HepG2 (cell line): Measurements from ENCODE around the gene ECHS1. TPM values are rescaled to one million over a fixed set of nuclear protein-coding genes. Genes with fewer than 3 reads are reported as not detected.

Source experiments
- ATAC-seq: fragments of 200-7000 bp; cut with Tn5 transposase; 3 replicates; pipeline ENCODE4 v1.9.1; 2020; ENCODE audit warnings: mild to moderate bottlenecking, moderate library complexity
- BruUV-seq: library from RNA; stranded (reverse); fragments of 400-500 nt; replicated peaks from 2 replicates; lab custom pipeline; 2021; lab: Mats Ljungman, UMichigan
- CTCF ChIA-PET: fragments of 300-600 bp; formaldehyde crosslinking; extraction: SDS; loops from one replicate; lab custom pipeline; 2021; ENCODE audit warnings: low total read pairs, inconsistent platforms, low intra/inter-chr PET ratio; lab: Yijun Ruan, JAX
- POLR2A ChIA-PET: fragments of 350-600 bp; sonication (Branson Sonifier 250); formaldehyde crosslinking; loops from one replicate; lab custom pipeline; 2020; ENCODE audit warnings: antibody characterized with exemption, inconsistent platforms; lab: Yijun Ruan, JAX
- DNase-seq: peaks from one replicate; pipeline ENCODE4 v3.0.0-alpha.2; 2015; ENCODE audit warnings: low spot score
- FAIRE-seq: peaks from 3 replicates; lab custom pipeline; 2011; peaks lifted over from hg19 to GRCh38; lab: Jason Lieb, UNC
- H2AFZ ChIP-seq: one replicate; pipeline ENCODE4 v1.6.1; 2011; ENCODE audit warnings: low read length, inconsistent platforms
- H3K27ac ChIP-seq: fragments of 300-600 bp; 3 replicates; pipeline ENCODE4 v1.8.0; 2011; ENCODE audit warnings: mixed run types, mild to moderate bottlenecking, mixed read lengths, low read length, inconsistent platforms; ENCODE audit not compliant: insufficient read depth; ENCODE audit errors: extremely low read length
- H3K27me3 ChIP-seq, 2 experiments: fragments of 200-600 bp in 1 of 2; 2 replicates in 1 of 2; 3 replicates in 1 of 2; pipeline versions ENCODE4 v1.6.0 to v1.8.0; 2011; ENCODE audit warnings: low read length in 2 of 2, mild to moderate bottlenecking in 2 of 2, moderate library complexity in 2 of 2, inconsistent platforms in 1 of 2; ENCODE audit not compliant: insufficient read depth in 2 of 2, control insufficient read depth in 1 of 2
- H3K36me3 ChIP-seq, 2 experiments: fragments of 200-600 bp in 1 of 2; replicated peaks in 1 of 2; 2 replicates in 1 of 2; 3 replicates in 1 of 2; pipeline versions ENCODE4 v1.5.1 to v1.8.0; 2011; ENCODE audit warnings: low read length in 2 of 2, inconsistent platforms in 1 of 2; ENCODE audit not compliant: insufficient read depth in 2 of 2, control insufficient read depth in 1 of 2
- H3K4me1 ChIP-seq: 2 replicates; pipeline ENCODE4 v1.5.1; 2012; ENCODE audit warnings: low read length, inconsistent platforms; ENCODE audit not compliant: insufficient read depth
- H3K4me2 ChIP-seq: 2 replicates; pipeline ENCODE4 v1.6.0; 2011; ENCODE audit warnings: low read depth, low read length, inconsistent platforms
- H3K4me3 ChIP-seq, 3 experiments: fragments of 200-600 bp in 1 of 3; sonication (generic), shearing (Covaris generic) in 1 of 3; replicated peaks in 1 of 3; 2 replicates each; pipeline ENCODE4 v1.5.1; 2011 to 2016; ENCODE audit warnings: low read length in 3 of 3, inconsistent platforms in 2 of 3, low read depth in 2 of 3, mild to moderate bottlenecking in 2 of 3, control low read depth in 1 of 3, mixed read lengths in 1 of 3; ENCODE audit not compliant: insufficient read depth in 1 of 3
- H3K79me2 ChIP-seq: one replicate; pipeline ENCODE4 v1.6.1; 2011; ENCODE audit warnings: low read length, inconsistent platforms; ENCODE audit not compliant: insufficient read depth
- H3K9ac ChIP-seq: 2 replicates; pipeline ENCODE4 v1.6.0; 2011; ENCODE audit warnings: mild to moderate bottlenecking, low read depth, low read length, inconsistent platforms; ENCODE audit not compliant: insufficient read depth
- H3K9me3 ChIP-seq: 2 replicates; pipeline ENCODE4 v1.5.1; 2012; ENCODE audit warnings: mild to moderate bottlenecking, low read length
- H4K20me1 ChIP-seq: 2 replicates; pipeline ENCODE4 v1.6.0; 2011; ENCODE audit warnings: inconsistent platforms, mild to moderate bottlenecking, low read length, moderate library complexity; ENCODE audit not compliant: insufficient read depth
- SIX4 ChIP-seq: sonication (generic); formaldehyde crosslinking; IDR thresholded peaks from 2 replicates; pipeline ENCODE4 v1.4.0; 2020; ENCODE audit warnings: missing genetic modification reagents
- TCF7L2 ChIP-seq: IDR thresholded peaks from 2 replicates; pipeline ENCODE4 v1.6.1; 2011; ENCODE audit warnings: mild to moderate bottlenecking, low read depth, low read length, moderate library complexity
- ZNF101 ChIP-seq: sonication (generic); formaldehyde crosslinking; IDR thresholded peaks from 2 replicates; pipeline ENCODE4 v1.4.0; 2020; ENCODE audit warnings: mild to moderate bottlenecking, low read depth, missing genetic modification reagents, borderline replicate concordance
- ZNF333 ChIP-seq: sonication (generic); formaldehyde crosslinking; IDR thresholded peaks from 2 replicates; pipeline ENCODE4 v1.4.0; 2020; ENCODE audit warnings: mild to moderate bottlenecking, missing genetic modification reagents, borderline replicate concordance
- ZNF552 ChIP-seq: sonication (generic); formaldehyde crosslinking; IDR thresholded peaks from 2 replicates; pipeline ENCODE4 v1.9.0; 2022; ENCODE audit warnings: missing genetic modification reagents, mild to moderate bottlenecking, borderline replicate concordance
- WGBS: methylation state at CpG from one replicate; pipeline ENCODE4 v1.1.6; 2017; ENCODE audit warnings: low lambda C conversion rate; 5-methylcytosine and 5-hydroxymethylcytosine counted together
- in situ Hi-C: cut with HindIII; loops from 2 replicates; pipeline ENCODE4 v1.10.0; 2017; ENCODE audit warnings: low pct_unique_long_range_greater_than_20kb; ENCODE audit not compliant: extremely low pct_ligation_motif_present
- intact Hi-C: fragments of 100-400 bp; cut with micrococcal nuclease; formaldehyde crosslinking; loops from one replicate; pipeline ENCODE4 v1.10.0; 2022; ENCODE audit not compliant: unreplicated experiment
- polyA plus RNA-seq, 8 experiments: library from polyadenylated mRNA; depleted of rRNA in 3 of 8; stranded (reverse) in 7 of 8; unstranded in 1 of 8; fragments of >200 nt; fragmentation: Illumina TruSeq in 4 of 8; extraction: Trizol in 4 of 8; gene quantifications; 2 replicates each; pipeline versions ENCODE4 v1.2.1 to v1.2.3, GENCODE V29; 2011 to 2016; ENCODE audit warnings: low read depth in 4 of 8, missing spikeins in 1 of 8, mixed read lengths in 1 of 8; ENCODE audit not compliant: insufficient read depth in 1 of 8
- total RNA-seq, 5 experiments: library from RNA; depleted of rRNA; stranded (reverse); fragments of >200 nt; fragmentation: Illumina TruSeq; extraction: Trizol; gene quantifications; 2 replicates each; pipeline ENCODE4 v1.2.3, GENCODE V29; 2016; ENCODE audit warnings: low read depth in 1 of 5
- TF ChIP-seq, protein P1 (sequence below): sonication (generic); formaldehyde crosslinking; IDR thresholded peaks from 2 replicates; pipeline ENCODE4 v1.4.0; 2020; ENCODE audit warnings: missing genetic modification reagents
- TF ChIP-seq, protein P2 (sequence below): sonication (generic); formaldehyde crosslinking; conservative IDR thresholded peaks from 2 replicates; pipeline ENCODE4 v1.4.0; 2020; ENCODE audit warnings: mild to moderate bottlenecking, missing genetic modification reagents, moderate library complexity
- TF ChIP-seq, protein P3 (sequence below): sonication (generic); formaldehyde crosslinking; conservative IDR thresholded peaks from 2 replicates; pipeline ENCODE4 v1.4.0; 2020; ENCODE audit warnings: missing genetic modification reagents

Gene ECHS1
- total and polyA plus RNA-seq, 2 of the 13 experiments (the other 11 are each of a cell fraction or from before 2014, with no cell fraction given), result 32.7 to 195 TPM

DNA sequence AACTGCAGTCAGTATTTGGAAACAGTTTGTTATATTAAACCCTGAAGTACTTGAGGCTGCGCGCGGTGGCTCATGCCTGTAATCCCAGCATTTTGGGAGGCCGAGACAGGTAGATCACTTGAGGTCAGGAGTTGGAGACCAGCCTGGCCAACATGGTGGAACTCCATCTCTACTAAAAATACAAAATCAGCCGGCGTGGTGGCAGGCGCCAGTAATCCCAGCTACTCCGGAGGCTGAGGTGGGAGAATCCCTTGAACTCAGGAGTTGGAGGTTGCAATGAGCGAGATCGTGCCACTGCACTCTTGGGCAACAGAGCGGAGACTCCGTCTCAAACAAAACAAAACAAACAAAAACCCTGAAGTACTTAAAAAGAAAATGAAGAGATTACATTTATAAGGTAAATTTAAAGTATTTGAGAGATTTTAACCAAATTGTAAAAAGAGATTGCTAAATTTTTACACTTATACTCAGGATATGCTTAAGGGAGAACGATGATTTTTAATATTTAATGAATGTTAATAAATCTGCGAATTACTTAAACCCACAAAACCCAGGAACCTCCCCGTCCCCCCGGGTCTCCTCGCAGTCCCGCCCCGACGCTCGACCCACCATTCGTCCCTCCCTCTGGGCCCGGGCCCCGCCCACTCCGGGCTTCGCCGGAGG lies 20.4 kb upstream of the ECHS1 start:
- intact Hi-C loops, result loop anchor here (2.0 kb wide), 1 partner anchor 65 kb away; no protein-coding TSS in a partner anchor
- peak overlapping the region; percentile 46 for H3K9ac ChIP-seq
- peak; percentile 42 for FAIRE-seq

More for the DNA sequence above, 20.4 kb upstream of the ECHS1 start:
- no peak for ATAC-seq
- no peak overlapping the region for H2AFZ ChIP-seq
- DNase-seq, result no peak
- H3K4me2 ChIP-seq, result peak overlapping the region; percentile 48
- H4K20me1 ChIP-seq, result no peaks in the 10 kb centered on the region
- H3K9me3 ChIP-seq, result no peaks in the 10 kb centered on the region
- peaks cover 0 to 15% of the 10 kb centered on the region in 2 experiments; a peak in 2 of 5 replicates for H3K36me3 ChIP-seq
- H3K27me3 ChIP-seq, result no peaks in the 10 kb centered on the region; a peak in 1 of 5 replicates
- TF ChIP-seq, protein P1, sequence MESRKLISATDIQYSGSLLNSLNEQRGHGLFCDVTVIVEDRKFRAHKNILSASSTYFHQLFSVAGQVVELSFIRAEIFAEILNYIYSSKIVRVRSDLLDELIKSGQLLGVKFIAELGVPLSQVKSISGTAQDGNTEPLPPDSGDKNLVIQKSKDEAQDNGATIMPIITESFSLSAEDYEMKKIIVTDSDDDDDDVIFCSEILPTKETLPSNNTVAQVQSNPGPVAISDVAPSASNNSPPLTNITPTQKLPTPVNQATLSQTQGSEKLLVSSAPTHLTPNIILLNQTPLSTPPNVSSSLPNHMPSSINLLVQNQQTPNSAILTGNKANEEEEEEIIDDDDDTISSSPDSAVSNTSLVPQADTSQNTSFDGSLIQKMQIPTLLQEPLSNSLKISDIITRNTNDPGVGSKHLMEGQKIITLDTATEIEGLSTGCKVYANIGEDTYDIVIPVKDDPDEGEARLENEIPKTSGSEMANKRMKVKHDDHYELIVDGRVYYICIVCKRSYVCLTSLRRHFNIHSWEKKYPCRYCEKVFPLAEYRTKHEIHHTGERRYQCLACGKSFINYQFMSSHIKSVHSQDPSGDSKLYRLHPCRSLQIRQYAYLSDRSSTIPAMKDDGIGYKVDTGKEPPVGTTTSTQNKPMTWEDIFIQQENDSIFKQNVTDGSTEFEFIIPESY (CRISPR knock-in tag), result 0 out of 2 replicates have a peak, but pooled peaks have one; percentile 14
- TF ChIP-seq ZNF552 (CRISPR knock-in tag), result no peak
- TF ChIP-seq SIX4, result no peak
- no peak for TF ChIP-seq ZNF333
- TF ChIP-seq, protein P2, sequence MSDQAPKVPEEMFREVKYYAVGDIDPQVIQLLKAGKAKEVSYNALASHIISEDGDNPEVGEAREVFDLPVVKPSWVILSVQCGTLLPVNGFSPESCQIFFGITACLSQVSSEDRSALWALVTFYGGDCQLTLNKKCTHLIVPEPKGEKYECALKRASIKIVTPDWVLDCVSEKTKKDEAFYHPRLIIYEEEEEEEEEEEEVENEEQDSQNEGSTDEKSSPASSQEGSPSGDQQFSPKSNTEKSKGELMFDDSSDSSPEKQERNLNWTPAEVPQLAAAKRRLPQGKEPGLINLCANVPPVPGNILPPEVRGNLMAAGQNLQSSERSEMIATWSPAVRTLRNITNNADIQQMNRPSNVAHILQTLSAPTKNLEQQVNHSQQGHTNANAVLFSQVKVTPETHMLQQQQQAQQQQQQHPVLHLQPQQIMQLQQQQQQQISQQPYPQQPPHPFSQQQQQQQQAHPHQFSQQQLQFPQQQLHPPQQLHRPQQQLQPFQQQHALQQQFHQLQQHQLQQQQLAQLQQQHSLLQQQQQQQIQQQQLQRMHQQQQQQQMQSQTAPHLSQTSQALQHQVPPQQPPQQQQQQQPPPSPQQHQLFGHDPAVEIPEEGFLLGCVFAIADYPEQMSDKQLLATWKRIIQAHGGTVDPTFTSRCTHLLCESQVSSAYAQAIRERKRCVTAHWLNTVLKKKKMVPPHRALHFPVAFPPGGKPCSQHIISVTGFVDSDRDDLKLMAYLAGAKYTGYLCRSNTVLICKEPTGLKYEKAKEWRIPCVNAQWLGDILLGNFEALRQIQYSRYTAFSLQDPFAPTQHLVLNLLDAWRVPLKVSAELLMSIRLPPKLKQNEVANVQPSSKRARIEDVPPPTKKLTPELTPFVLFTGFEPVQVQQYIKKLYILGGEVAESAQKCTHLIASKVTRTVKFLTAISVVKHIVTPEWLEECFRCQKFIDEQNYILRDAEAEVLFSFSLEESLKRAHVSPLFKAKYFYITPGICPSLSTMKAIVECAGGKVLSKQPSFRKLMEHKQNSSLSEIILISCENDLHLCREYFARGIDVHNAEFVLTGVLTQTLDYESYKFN (CRISPR knock-in tag), result no peak
- no peak for TF ChIP-seq TCF7L2
- TF ChIP-seq ZNF101, result 0 out of 2 replicates have a peak, but pooled peaks have one; percentile 0
- TF ChIP-seq, protein P3, sequence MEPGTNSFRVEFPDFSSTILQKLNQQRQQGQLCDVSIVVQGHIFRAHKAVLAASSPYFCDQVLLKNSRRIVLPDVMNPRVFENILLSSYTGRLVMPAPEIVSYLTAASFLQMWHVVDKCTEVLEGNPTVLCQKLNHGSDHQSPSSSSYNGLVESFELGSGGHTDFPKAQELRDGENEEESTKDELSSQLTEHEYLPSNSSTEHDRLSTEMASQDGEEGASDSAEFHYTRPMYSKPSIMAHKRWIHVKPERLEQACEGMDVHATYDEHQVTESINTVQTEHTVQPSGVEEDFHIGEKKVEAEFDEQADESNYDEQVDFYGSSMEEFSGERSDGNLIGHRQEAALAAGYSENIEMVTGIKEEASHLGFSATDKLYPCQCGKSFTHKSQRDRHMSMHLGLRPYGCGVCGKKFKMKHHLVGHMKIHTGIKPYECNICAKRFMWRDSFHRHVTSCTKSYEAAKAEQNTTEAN, result no peak
- TF ChIP-seq, all 625 proteins: peak for 2
- H3K79me2 ChIP-seq, result peaks cover 17% of the 10 kb centered on the region
- 37% methylated on average over 27 of the region's 27 CpGs for WGBS
- ChIA-PET POLR2A (interaction anchor here (0.7 to 3.5 kb wide), 7 partner anchors 7 to 46 kb away, joined by 3 to 21 read pairs (median 4); partner anchors contain the start of genes ECHS1, FUOM, PAOX and PRAP1), CTCF (no interaction called here)
- in situ Hi-C loops, result no loop called here
- H3K4me1 ChIP-seq, result peaks cover 19% of the 10 kb centered on the region
- H3K4me3 ChIP-seq, result peak overlapping the region in 2 of 3 experiments; percentile 19 to 79; a peak in 3 of 6 replicates
- peak overlapping the region; percentile 43 for H3K27ac ChIP-seq
- BruUV-seq, result TSS peak; percentile 65
